ENCODE measurements around the gene DENND1A. TPM values are rescaled to one million over a fixed set of nuclear protein-coding genes. Genes with fewer than 3 reads are reported as not detected.

The DENND1A gene
- total RNA-seq, 1 experiment from 2014 or later = 19.7 TPM

- no TSS peak for BruUV-seq (replicated peaks)
- CTCF ChIA-PET = no interaction called here
Observed at GRCh38 chr9:123552530-123552929, 377.4 kb downstream of the DENND1A start.

GRCh38 chr9:123551734-123552133, 378.2 kb downstream of the DENND1A start:
- POLR2A ChIA-PET = no interaction called here
- in situ Hi-C loops (cut with HindIII; ENCODE audit: low pct_unique_long_range_greater_than_20kb, low sequenced_read_pairs) (no loop called here), intact Hi-C loops (cut with micrococcal nuclease; ENCODE audit: unreplicated experiment) (no loop called here)
- no peaks in the 10 kb centered on the region for H3K27me3 ChIP-seq (ENCODE audit: control insufficient read depth, insufficient read depth, low read length)
- H3K27ac ChIP-seq (ENCODE audit: low read length) = no peak overlapping the region
- H3K4me3 ChIP-seq (ENCODE audit: low read depth in 2 of 2, low read length in 2 of 2) = no peak overlapping the region
- H3K9me3 ChIP-seq (ENCODE audit: control insufficient read depth, insufficient read depth, low read depth, low read length) = no peaks in the 10 kb centered on the region
- DNase-seq (ENCODE audit: low read depth, low spot score) (no peak), ATAC-seq (no peak)
- H3K36me3 ChIP-seq (ENCODE audit: control insufficient read depth, insufficient read depth, low read length) = no peaks in the 10 kb centered on the region
- no peaks in the 10 kb centered on the region for H3K4me1 ChIP-seq (ENCODE audit: control insufficient read depth, insufficient read depth, low read length)
- TF ChIP-seq TCF7L2 (IDR thresholded peaks at IDR 0.05; ENCODE audit: low read depth, low read length) (no peak), POLR2AphosphoS5 (IDR thresholded peaks at IDR 0.05; ENCODE audit: low read depth, low read length) (no peak), CTCF (IDR thresholded peaks at IDR 0.05) (no peak), SIN3A (IDR thresholded peaks at IDR 0.05; ENCODE audit: borderline replicate concordance, insufficient read depth, low read depth, low read length) (no peak), REST (IDR thresholded peaks at IDR 0.05; ENCODE audit: insufficient read depth in 1 of 2, low read depth in 2 of 2, low read length in 1 of 2) (no peak)
- CTCF ChIA-PET = no interaction called here
- no TSS peak for BruUV-seq (replicated peaks)

More at GRCh38 chr9:123552530-123552929, 377.4 kb downstream of the DENND1A start:
- no peaks in the 10 kb centered on the region for H3K27me3 ChIP-seq (ENCODE audit: control insufficient read depth, insufficient read depth, low read length)
- TF ChIP-seq CTCF (IDR thresholded peaks at IDR 0.05) (no peak), SIN3A (IDR thresholded peaks at IDR 0.05; ENCODE audit: borderline replicate concordance, insufficient read depth, low read depth, low read length) (no peak), POLR2AphosphoS5 (IDR thresholded peaks at IDR 0.05; ENCODE audit: low read depth, low read length) (no peak), TCF7L2 (IDR thresholded peaks at IDR 0.05; ENCODE audit: low read depth, low read length) (no peak), REST (IDR thresholded peaks at IDR 0.05; ENCODE audit: insufficient read depth in 1 of 2, low read depth in 2 of 2, low read length in 1 of 2) (no peak)
- H3K4me3 ChIP-seq (ENCODE audit: low read depth in 2 of 2, low read length in 2 of 2) = no peak overlapping the region
- H3K36me3 ChIP-seq (ENCODE audit: control insufficient read depth, insufficient read depth, low read length) = no peaks in the 10 kb centered on the region
- in situ Hi-C loops (cut with HindIII; ENCODE audit: low pct_unique_long_range_greater_than_20kb, low sequenced_read_pairs) (no loop called here), intact Hi-C loops (cut with micrococcal nuclease; ENCODE audit: unreplicated experiment) (no loop called here)
- ATAC-seq (no peak), DNase-seq (ENCODE audit: low read depth, low spot score) (no peak)
- no peaks in the 10 kb centered on the region for H3K4me1 ChIP-seq (ENCODE audit: control insufficient read depth, insufficient read depth, low read length)
- H3K27ac ChIP-seq (ENCODE audit: low read length) = no peak overlapping the region
- POLR2A ChIA-PET = no interaction called here
- H3K9me3 ChIP-seq (ENCODE audit: control insufficient read depth, insufficient read depth, low read depth, low read length) = no peaks in the 10 kb centered on the region
